ENCODE measurements around the gene GPALPP1. TPM values are rescaled to one million over a fixed set of nuclear protein-coding genes. Genes with fewer than 3 reads are reported as not detected.
"Not testable (repeated sequence)": the region's sequence is repeated elsewhere in the genome, so short reads cannot be mapped to it uniquely, and the experiment has no call there.

Gene GPALPP1
- total RNA-seq, 1 experiment from 2014 or later: 16.2 TPM

DNA sequence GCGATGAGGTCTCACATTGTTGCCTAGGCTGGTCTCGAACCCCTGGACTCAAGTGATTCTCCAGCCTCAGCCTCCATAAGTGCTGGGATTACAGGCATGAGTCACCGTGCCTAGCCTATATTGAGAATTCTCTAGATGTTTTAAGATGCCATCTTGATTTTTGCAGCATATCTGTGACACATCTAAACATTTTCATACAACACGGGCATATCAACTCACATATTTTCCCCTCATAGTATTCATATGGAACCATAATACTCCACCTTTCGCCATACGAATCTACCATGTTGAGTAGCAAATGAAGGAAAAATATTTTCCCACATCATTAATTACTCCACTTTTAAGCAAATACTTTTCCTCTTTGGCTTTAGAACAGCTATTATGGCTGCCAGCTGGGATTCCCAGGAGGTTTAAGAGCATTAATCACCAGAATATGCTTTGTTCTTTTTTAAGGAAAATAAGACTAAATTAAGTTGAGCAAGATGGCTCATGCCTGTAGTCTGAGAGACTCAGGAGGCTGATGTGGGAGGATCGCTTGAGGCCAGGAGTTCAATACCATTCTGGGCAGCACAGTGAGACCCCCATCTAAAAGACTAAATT, 74.0 kb downstream of the GPALPP1 start:
- no peak for DNase-seq (ENCODE audit: low spot score)

- DNase-seq (ENCODE audit: low spot score): not testable (repeated sequence)
Measured at GRCh38 chr13:45063889-45064288, 74.6 kb downstream of the GPALPP1 start.

- no peak for DNase-seq (ENCODE audit: low spot score)
Measured at GRCh38 chr13:45064889-45065288, 75.6 kb downstream of the GPALPP1 start.

GRCh38 chr13:45068036-45069001, 79.0 kb downstream of the GPALPP1 start:
- no peak for DNase-seq (ENCODE audit: low spot score)

DNA sequence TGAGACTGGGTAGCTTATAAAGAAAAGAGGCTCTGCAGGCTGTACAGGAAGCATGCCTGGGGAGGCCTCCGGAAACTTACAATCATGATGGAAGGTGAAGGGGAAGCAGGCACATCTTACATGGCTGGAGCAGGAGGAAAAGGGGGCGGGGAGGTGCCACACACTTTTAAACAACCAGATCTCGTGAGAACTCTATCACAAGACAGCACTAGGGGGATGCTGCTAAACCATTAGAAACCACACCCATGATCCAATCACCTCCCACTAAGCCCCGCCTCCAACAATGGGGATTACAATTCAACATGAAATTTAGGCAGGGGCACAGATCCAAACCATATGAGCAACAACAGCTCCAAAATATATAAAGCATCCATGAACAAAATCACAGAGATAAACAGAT, 84.5 kb downstream of the GPALPP1 start:
- DNase-seq (ENCODE audit: low spot score): no peak

- no peak for DNase-seq (ENCODE audit: low spot score)
Measured at GRCh38 chr13:45074721-45075120, 85.4 kb downstream of the GPALPP1 start.

DNA sequence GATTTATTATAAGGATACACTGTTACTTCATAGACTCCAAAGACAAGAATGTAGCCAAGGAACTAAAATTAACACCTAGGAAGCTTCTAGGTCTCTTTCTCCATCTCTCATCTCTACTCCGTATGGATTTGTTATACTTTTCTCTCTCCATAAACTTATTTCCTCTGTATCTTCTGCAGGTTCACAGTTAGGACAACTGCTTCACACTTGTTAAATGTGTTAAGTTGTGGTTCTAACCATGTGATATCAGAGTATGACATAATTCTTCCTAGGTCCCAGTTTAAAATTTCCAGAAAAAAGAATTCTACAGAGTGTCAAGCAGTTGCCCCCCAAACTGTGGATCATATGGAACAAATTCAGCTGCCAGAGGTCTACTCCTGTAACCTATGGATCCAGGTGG, 88.7 kb downstream of the GPALPP1 start:
- DNase-seq (ENCODE audit: low spot score): no peak

Other genes starting within 250 kb of the GPALPP1 start
- gene NUFIP1, start 67 bp upstream of the GPALPP1 start, total RNA-seq (2014; rRNA removed; shearing (Covaris generic)): 3.1 and 3.9 TPM in 2 replicates
- gene GTF2F2, start 131.0 kb downstream of the GPALPP1 start, total RNA-seq (2014; rRNA removed; shearing (Covaris generic)): 28.9 and 36.5 TPM in 2 replicates
- gene KCTD4, start 211.5 kb downstream of the GPALPP1 start, total RNA-seq (2014; rRNA removed; shearing (Covaris generic)): not detected in 2 replicates

Data from H4 (cell line).